K562 (cell line): ENCODE results near the gene HSPB7. TPM values are rescaled to one million over a fixed set of nuclear protein-coding genes. Genes with fewer than 3 reads are reported as not detected.

Experiments
- ELF2 ChIP-seq: fragments of 250-450 bp; sonication (Bioruptor Pico); IDR thresholded peaks from 2 replicates; pipeline ENCODE4 v1.5.0; 2021; ENCODE audit warnings: mild to moderate bottlenecking
- ILF3 ChIP-seq: fragments of 450-650 bp; IDR thresholded peaks from 2 replicates; pipeline ENCODE4 v1.6.1; 2018; ENCODE audit warnings: antibody characterized with exemption, mild to moderate bottlenecking, moderate library complexity, borderline replicate concordance
- KDM4B ChIP-seq, 2 experiments: fragments of 450-650 bp in 1 of 2; sonication (generic) in 1 of 2; IDR thresholded peaks; 2 replicates each; pipeline ENCODE4 v1.6.1; 2016 to 2017; ENCODE audit warnings: borderline replicate concordance in 2 of 2, antibody characterized with exemption in 1 of 2, low read depth in 1 of 2, mild to moderate bottlenecking in 1 of 2
- MAFF ChIP-seq: IDR thresholded peaks from 2 replicates; pipeline ENCODE4 v1.6.1; 2012; ENCODE audit warnings: low read length, improper control_type of control experiment
- NONO ChIP-seq, 2 experiments: fragments of 200-400 bp in 1 of 2; fragments of 450-650 bp in 1 of 2; formaldehyde crosslinking in 1 of 2; IDR thresholded peaks; 2 replicates each; pipeline ENCODE4 v1.6.1; 2017; ENCODE audit warnings: low read depth in 2 of 2, mild to moderate bottlenecking in 2 of 2, moderate library complexity in 2 of 2, low read length in 1 of 2
- NR2C1 ChIP-seq, 2 experiments: fragments of 450-650 bp; IDR thresholded peaks; 2 replicates each; pipeline ENCODE4 v1.6.1; 2017; ENCODE audit warnings: mild to moderate bottlenecking in 2 of 2, antibody characterized with exemption in 1 of 2, inconsistent platforms in 1 of 2, missing compliant biosample characterization in 1 of 2, missing genetic modification characterization in 1 of 2
- POLR3G ChIP-seq: IDR thresholded peaks from 2 replicates; pipeline ENCODE4 v1.6.1; 2011; ENCODE audit not compliant: insufficient read length, insufficient replicate concordance; ENCODE audit errors: extremely low read depth
- RBM34 ChIP-seq: fragments of 200-400 bp; formaldehyde crosslinking; IDR thresholded peaks from 2 replicates; pipeline ENCODE4 v1.6.1; 2018; ENCODE audit warnings: low read length, borderline replicate concordance; ENCODE audit not compliant: insufficient read depth
- TAF15 ChIP-seq: fragments of 200-400 bp; formaldehyde crosslinking; IDR thresholded peaks from 2 replicates; pipeline ENCODE4 v1.6.1; 2017; ENCODE audit warnings: mild to moderate bottlenecking, low read depth, low read length, moderate library complexity
- ZNF212 ChIP-seq: fragments of 450-650 bp; formaldehyde crosslinking; IDR thresholded peaks from 2 replicates; pipeline ENCODE4 v1.4.0; 2020; ENCODE audit warnings: mild to moderate bottlenecking
- ZNF444 ChIP-seq: fragments of 250-450 bp; sonication (Bioruptor Pico); IDR thresholded peaks from 2 replicates; pipeline ENCODE4 v1.4.0; 2020; ENCODE audit warnings: mild to moderate bottlenecking, moderate library complexity
- polyA plus RNA-seq, 8 experiments: library from polyadenylated mRNA; depleted of rRNA in 4 of 8; stranded (reverse) in 5 of 8; unstranded in 3 of 8; fragments of >200 nt; fragmentation: Nextera tagmentation in 2 of 8; fragmentation: Illumina TruSeq in 1 of 8; extraction: Ambion mirVana in 2 of 8; extraction: Trizol in 1 of 8; gene quantifications; 2 replicates each; pipeline versions ENCODE4 v1.2.1 to v1.2.3, GENCODE V29; 2011 to 2014; ENCODE audit warnings: inconsistent platforms in 1 of 8, missing spikeins in 1 of 8
- total RNA-seq, 7 experiments: library from RNA; depleted of rRNA in 6 of 7; stranded (reverse); fragments of >200 nt in 6 of 7; fragmentation: Illumina TruSeq in 2 of 7; extraction: Trizol in 2 of 7; gene quantifications; 2 replicates each; pipeline versions ENCODE4 v1.2.1 to v1.2.3, GENCODE V29; 2011 to 2021; ENCODE audit warnings: low replicate concordance in 1 of 7
- TF ChIP-seq, protein P1 (sequence below): fragments of 450-650 bp; IDR thresholded peaks from 2 replicates; pipeline ENCODE4 v1.7.1; 2018; ENCODE audit warnings: mild to moderate bottlenecking, low read depth; ENCODE audit not compliant: partially characterized antibody
- TF ChIP-seq, protein P2 (sequence below): fragments of 150-350 bp; IDR thresholded peaks from 2 replicates; pipeline ENCODE4 v1.6.1; 2014; ENCODE audit warnings: low read depth, mild to moderate bottlenecking, low read length, borderline replicate concordance
- TF ChIP-seq, protein P3 (sequence below), 2 experiments: fragments of 450-650 bp in 1 of 2; sonication (generic) in 1 of 2; formaldehyde crosslinking in 1 of 2; IDR thresholded peaks in 1 of 2; conservative IDR thresholded peaks in 1 of 2; 2 replicates each; pipeline versions ENCODE4 v1.6.1 to v1.8.1; 2016 to 2023; ENCODE audit warnings: mild to moderate bottlenecking in 2 of 2, moderate library complexity in 2 of 2, inconsistent platforms in 1 of 2, missing genetic modification reagents in 1 of 2
- TF ChIP-seq, protein P4 (sequence below): fragments of 450-650 bp; IDR thresholded peaks from 2 replicates; pipeline ENCODE4 v1.6.1; 2016; ENCODE audit warnings: borderline replicate concordance

HSPB7 gene
- total and polyA plus RNA-seq, 9 of the 15 experiments (the other 6 are each of a cell fraction or from before 2014, with no cell fraction given) = 0.05 to 0.19 (median 0.07) TPM; not detected in 6

DNA sequence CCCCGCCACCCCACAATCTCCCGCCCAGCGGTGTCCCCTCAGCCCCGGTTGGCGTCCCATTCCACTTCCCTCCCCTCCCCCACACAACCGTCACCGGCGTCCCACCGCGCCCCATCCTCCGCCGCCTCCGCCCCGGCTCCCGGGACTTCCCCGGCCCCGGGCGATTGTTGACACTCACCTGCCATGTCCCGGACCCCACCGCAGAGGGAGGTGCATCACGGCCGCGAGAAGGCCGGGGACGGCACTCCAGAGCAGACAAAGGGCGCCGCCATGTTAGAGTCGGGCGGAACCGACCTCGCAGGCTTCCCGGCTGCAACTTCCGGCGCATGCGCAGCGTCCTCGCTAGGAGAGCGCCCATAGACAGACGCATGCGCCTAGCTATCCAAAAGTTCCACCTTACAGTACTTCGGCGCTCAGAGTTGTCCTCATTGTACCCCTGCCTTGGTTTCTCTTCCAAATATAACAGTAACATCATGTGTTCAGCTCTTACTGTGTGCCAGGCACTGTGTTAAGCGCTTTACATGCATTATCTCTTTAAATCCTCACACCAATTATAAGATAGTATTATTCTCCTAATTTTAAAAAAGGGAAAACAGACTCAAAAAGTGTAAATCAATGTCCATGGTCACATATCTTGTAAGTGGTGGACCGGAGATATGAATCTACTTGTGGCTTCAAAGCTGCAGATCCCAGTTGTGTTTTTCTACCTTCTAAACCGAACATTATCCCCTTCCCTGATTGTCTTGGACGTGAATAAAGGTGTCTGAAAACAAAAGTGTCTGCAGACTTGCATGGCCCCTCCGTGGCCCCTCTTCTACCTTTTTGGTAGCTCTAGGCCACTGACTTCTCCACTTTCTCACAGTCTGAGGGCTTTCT lies 41.8 kb downstream of the HSPB7 start, which contains the start of gene ZBTB17 (continued):
- no peak; a peak in 1 of 4 replicates for TF ChIP-seq NONO (IDR thresholded peaks at IDR 0.05; ENCODE audit: low read depth in 2 of 2, low read length in 1 of 2)
- no peak for TF ChIP-seq ZNF444 (CRISPR knock-in tag)
- TF ChIP-seq, protein P1, sequence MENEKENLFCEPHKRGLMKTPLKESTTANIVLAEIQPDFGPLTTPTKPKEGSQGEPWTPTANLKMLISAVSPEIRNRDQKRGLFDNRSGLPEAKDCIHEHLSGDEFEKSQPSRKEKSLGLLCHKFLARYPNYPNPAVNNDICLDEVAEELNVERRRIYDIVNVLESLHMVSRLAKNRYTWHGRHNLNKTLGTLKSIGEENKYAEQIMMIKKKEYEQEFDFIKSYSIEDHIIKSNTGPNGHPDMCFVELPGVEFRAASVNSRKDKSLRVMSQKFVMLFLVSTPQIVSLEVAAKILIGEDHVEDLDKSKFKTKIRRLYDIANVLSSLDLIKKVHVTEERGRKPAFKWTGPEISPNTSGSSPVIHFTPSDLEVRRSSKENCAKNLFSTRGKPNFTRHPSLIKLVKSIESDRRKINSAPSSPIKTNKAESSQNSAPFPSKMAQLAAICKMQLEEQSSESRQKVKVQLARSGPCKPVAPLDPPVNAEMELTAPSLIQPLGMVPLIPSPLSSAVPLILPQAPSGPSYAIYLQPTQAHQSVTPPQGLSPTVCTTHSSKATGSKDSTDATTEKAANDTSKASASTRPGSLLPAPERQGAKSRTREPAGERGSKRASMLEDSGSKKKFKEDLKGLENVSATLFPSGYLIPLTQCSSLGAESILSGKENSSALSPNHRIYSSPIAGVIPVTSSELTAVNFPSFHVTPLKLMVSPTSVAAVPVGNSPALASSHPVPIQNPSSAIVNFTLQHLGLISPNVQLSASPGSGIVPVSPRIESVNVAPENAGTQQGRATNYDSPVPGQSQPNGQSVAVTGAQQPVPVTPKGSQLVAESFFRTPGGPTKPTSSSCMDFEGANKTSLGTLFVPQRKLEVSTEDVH = peak; percentile 98
- TF ChIP-seq, protein P2, sequence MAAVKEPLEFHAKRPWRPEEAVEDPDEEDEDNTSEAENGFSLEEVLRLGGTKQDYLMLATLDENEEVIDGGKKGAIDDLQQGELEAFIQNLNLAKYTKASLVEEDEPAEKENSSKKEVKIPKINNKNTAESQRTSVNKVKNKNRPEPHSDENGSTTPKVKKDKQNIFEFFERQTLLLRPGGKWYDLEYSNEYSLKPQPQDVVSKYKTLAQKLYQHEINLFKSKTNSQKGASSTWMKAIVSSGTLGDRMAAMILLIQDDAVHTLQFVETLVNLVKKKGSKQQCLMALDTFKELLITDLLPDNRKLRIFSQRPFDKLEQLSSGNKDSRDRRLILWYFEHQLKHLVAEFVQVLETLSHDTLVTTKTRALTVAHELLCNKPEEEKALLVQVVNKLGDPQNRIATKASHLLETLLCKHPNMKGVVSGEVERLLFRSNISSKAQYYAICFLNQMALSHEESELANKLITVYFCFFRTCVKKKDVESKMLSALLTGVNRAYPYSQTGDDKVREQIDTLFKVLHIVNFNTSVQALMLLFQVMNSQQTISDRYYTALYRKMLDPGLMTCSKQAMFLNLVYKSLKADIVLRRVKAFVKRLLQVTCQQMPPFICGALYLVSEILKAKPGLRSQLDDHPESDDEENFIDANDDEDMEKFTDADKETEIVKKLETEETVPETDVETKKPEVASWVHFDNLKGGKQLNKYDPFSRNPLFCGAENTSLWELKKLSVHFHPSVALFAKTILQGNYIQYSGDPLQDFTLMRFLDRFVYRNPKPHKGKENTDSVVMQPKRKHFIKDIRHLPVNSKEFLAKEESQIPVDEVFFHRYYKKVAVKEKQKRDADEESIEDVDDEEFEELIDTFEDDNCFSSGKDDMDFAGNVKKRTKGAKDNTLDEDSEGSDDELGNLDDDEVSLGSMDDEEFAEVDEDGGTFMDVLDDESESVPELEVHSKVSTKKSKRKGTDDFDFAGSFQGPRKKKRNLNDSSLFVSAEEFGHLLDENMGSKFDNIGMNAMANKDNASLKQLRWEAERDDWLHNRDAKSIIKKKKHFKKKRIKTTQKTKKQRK = no peak
- no peak for TF ChIP-seq RBM34
- no peak for TF ChIP-seq MAFF
- peak; percentile 96 for TF ChIP-seq NR2C1 (IDR thresholded peaks at IDR 0.05)
- peak; percentile 97 for TF ChIP-seq NR2C1 (tag; IDR thresholded peaks at IDR 0.05)
- TF ChIP-seq ILF3 = no peak
- TF ChIP-seq TAF15 = no peak
- TF ChIP-seq, protein P3, sequence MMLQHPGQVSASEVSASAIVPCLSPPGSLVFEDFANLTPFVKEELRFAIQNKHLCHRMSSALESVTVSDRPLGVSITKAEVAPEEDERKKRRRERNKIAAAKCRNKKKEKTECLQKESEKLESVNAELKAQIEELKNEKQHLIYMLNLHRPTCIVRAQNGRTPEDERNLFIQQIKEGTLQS (IDR thresholded peaks at IDR 0.05) = no peak; the same call in 1 of the 2 replicates
- TF ChIP-seq, protein P3 (CRISPR knock-in tag; conservative IDR thresholded peaks at IDR 0.05) = no peak; the same call in 1 of the 2 replicates
- no peak for TF ChIP-seq POLR3G
- TF ChIP-seq, protein P4, sequence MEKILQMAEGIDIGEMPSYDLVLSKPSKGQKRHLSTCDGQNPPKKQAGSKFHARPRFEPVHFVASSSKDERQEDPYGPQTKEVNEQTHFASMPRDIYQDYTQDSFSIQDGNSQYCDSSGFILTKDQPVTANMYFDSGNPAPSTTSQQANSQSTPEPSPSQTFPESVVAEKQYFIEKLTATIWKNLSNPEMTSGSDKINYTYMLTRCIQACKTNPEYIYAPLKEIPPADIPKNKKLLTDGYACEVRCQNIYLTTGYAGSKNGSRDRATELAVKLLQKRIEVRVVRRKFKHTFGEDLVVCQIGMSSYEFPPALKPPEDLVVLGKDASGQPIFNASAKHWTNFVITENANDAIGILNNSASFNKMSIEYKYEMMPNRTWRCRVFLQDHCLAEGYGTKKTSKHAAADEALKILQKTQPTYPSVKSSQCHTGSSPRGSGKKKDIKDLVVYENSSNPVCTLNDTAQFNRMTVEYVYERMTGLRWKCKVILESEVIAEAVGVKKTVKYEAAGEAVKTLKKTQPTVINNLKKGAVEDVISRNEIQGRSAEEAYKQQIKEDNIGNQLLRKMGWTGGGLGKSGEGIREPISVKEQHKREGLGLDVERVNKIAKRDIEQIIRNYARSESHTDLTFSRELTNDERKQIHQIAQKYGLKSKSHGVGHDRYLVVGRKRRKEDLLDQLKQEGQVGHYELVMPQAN = peak; percentile 96
- TF ChIP-seq KDM4B (IDR thresholded peaks at IDR 0.05; ENCODE audit: borderline replicate concordance in 2 of 2, low read depth in 1 of 2) = 0 out of 4 replicates have a peak, but pooled peaks of 1 of the 2 experiments have one; percentile 35
- no peak for TF ChIP-seq ZNF212
- peak; percentile 100 for TF ChIP-seq ELF2
